Gastroesophageal sphincter (tissue), 3 donors: ENCODE results near the gene RAB17.

Experiments used
- CTCF ChIP-seq, 4 experiments: fragments of 200-600 bp in 2 of 4; fragments of 450-650 bp in 2 of 4; sonication (generic) in 1 of 4; IDR thresholded peaks; one replicate each; pipeline ENCODE4 v1.5.1; 2017 to 2019; ENCODE audit warnings: antibody characterized with exemption in 4 of 4, mild to moderate bottlenecking in 2 of 4, moderate library complexity in 2 of 4
- EP300 ChIP-seq: sonication (generic); formaldehyde crosslinking; IDR thresholded peaks from one replicate; pipeline ENCODE4 v1.6.1; 2017; ENCODE audit warnings: antibody characterized with exemption, mild to moderate bottlenecking
- POLR2A ChIP-seq, 2 donors: fragments of 450-650 bp; IDR thresholded peaks; one replicate each; pipeline ENCODE4 v1.6.1; 2017; ENCODE audit warnings: antibody characterized with exemption in 2 of 2, mild to moderate bottlenecking in 2 of 2, moderate library complexity in 1 of 2
- POLR2AphosphoS5 ChIP-seq: sonication (generic); formaldehyde crosslinking; IDR thresholded peaks from one replicate; pipeline ENCODE4 v1.6.1; 2017; ENCODE audit warnings: antibody characterized with exemption

DNA sequence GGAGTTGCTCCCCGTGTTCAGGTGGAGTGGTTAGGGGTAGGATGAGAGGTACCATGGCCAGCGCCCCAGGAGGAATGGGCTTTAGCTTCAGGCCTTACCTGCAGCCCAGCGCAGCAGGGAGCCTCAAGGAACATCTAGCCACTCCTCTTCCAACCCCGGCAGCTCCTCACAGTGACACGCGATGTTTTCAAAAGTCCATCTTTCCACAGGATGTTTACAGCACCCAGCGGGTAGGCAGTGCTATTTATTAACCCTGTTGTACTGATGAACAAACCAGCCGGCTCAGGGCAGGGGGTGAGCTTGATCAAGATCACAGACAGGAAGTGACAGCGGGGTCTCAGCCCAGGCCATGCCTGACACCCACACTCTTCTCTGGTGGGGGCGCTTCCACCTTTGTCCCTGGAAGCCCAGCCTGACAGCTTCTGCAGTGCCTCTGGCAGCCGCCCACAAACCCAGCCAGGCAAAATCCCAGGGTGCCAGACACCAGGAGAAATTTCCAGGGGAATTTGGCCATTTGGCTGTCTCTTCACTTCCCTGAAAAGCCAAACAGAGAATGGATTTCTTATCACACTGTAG lies 42.6 kb downstream of the RAB17 start:
- TF ChIP-seq CTCF (IDR thresholded peaks at IDR 0.05) = no peak
- no peak for TF ChIP-seq POLR2A (IDR thresholded peaks at IDR 0.05)
- TF ChIP-seq EP300 = no peak
- no peak for TF ChIP-seq POLR2AphosphoS5
